IMR-90 (cell line): ENCODE results near the gene OR2G2.

ENCODE experiments used
- MAZ ChIP-seq: IDR thresholded peaks from 2 replicates; pipeline ENCODE4 v1.6.1; 2012; ENCODE audit warnings: low read depth, mild to moderate bottlenecking, low read length, improper control_type of control experiment, moderate library complexity, borderline replicate concordance
- MXI1 ChIP-seq: IDR thresholded peaks from 2 replicates; pipeline ENCODE4 v1.6.1; 2012; ENCODE audit warnings: low read depth, mild to moderate bottlenecking, low read length, moderate library complexity, borderline replicate concordance
- POLR2A ChIP-seq: IDR thresholded peaks from 2 replicates; pipeline ENCODE4 v1.6.1; 2012; ENCODE audit warnings: mild to moderate bottlenecking, low read depth, low read length
- TF ChIP-seq, protein P1 (sequence below): conservative IDR thresholded peaks from 2 replicates; pipeline ENCODE4 v1.5.1; 2012; ENCODE audit warnings: mild to moderate bottlenecking, low read depth, low read length, improper control_type of control experiment
- TF ChIP-seq, protein P2 (sequence below): fragments of 150-350 bp; IDR thresholded peaks from 2 replicates; pipeline ENCODE4 v1.6.1; 2016; ENCODE audit warnings: low read depth, mild to moderate bottlenecking, low read length, moderate library complexity, borderline replicate concordance

DNA sequence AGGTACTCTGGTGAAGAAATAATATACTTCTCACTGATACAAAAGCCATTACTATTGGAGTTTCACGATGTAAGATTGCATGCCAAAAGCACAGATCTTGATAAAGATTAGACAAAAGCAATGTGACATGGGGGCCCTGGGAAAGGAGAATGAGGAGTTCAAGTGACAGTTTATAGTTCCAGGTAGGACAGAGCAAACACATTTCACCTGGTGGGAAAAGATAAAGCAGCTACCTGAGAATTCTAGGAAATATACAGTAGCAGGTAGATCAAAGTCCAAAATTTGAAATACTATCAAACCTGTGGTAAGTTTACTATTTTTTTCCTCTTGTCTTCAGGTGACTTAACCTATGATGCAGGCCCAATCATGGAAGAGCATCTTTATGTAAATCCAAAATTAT lies 25.2 kb downstream of the OR2G2 start:
- TF ChIP-seq, protein P1, sequence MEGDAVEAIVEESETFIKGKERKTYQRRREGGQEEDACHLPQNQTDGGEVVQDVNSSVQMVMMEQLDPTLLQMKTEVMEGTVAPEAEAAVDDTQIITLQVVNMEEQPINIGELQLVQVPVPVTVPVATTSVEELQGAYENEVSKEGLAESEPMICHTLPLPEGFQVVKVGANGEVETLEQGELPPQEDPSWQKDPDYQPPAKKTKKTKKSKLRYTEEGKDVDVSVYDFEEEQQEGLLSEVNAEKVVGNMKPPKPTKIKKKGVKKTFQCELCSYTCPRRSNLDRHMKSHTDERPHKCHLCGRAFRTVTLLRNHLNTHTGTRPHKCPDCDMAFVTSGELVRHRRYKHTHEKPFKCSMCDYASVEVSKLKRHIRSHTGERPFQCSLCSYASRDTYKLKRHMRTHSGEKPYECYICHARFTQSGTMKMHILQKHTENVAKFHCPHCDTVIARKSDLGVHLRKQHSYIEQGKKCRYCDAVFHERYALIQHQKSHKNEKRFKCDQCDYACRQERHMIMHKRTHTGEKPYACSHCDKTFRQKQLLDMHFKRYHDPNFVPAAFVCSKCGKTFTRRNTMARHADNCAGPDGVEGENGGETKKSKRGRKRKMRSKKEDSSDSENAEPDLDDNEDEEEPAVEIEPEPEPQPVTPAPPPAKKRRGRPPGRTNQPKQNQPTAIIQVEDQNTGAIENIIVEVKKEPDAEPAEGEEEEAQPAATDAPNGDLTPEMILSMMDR = no peak
- TF ChIP-seq POLR2A = no peak
- TF ChIP-seq, protein P2, sequence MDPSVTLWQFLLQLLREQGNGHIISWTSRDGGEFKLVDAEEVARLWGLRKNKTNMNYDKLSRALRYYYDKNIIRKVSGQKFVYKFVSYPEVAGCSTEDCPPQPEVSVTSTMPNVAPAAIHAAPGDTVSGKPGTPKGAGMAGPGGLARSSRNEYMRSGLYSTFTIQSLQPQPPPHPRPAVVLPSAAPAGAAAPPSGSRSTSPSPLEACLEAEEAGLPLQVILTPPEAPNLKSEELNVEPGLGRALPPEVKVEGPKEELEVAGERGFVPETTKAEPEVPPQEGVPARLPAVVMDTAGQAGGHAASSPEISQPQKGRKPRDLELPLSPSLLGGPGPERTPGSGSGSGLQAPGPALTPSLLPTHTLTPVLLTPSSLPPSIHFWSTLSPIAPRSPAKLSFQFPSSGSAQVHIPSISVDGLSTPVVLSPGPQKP = no peak
- no peak for TF ChIP-seq MAZ
- no peak for TF ChIP-seq MXI1
